Measurements from ENCODE around the gene NKPD1. TPM values are rescaled to one million over a fixed set of nuclear protein-coding genes. Genes with fewer than 3 reads are reported as not detected.
A peak's percentile ranks its signal among the peaks of the same experiment; 100 is the strongest.

Gene NKPD1
- total RNA-seq (2022) (0.64 TPM in 2 replicates), Bru-seq, nascent RNA (percentile 17 among the genes with signal in this experiment), BruChase-seq, experiment 1, labeled RNA remaining after a 6-hour chase (percentile 45 among the genes with signal in this experiment), BruChase-seq, experiment 2, labeled RNA remaining after a 2-hour chase (percentile 36 among the genes with signal in this experiment)
- long read RNA-seq, partial matches to known transcripts = 0 of 5 reads
- long read RNA-seq, other reads (novel, unspliced or antisense) = 5 of 5 reads

DNA sequence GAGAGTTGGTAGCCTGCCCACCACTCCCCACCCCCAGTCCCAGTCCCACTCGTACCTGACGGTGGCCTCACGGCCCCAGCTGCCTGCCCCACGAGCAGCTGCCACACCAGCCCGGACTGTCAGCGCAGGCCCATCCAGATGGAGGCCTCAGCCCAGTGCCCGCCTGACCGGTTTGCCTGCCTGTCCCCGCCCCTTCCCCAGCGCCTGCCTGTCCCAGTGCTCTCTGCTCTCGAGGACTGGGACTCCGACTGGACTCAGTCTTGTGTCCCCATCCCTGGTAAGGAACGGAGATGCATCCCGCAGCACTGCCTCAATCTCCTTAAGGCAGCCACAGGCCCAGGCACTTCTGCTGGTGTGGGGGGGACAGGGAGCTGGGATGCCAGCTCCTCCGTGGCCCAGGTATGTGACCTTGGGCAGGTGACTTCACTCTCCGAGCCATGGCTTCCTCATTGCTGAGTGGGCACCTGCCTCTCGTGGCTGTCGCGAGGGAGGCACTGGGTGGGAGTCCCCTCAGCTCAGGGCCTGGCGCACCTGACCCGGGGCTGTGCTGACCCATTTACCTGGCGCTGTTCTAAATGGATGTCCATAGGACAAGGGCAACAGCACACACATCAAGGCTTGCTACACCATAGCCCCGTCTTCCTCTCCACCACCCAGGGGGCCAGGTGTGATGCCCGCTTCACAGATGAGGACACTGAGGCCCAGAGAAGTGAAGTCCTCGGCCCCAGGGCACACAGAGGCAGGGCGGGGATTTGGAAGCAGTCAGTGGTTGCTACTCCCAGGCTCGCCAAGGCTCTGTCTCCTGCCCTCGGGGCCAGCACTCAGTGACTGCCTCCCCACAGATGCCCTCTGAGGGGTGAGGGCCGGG lies at the start of gene NKPD1:
Gene NKPD1, minus strand, starts transcription at position 113 of the 868 bp plus-strand sequence. CDS start 832 bp downstream, outside the sequence.
- peaks cover 25% of the 10 kb centered on the region for H3K27me3 Mint-ChIP-seq (ENCODE audit: unreplicated experiment)
- TF ChIP-seq, protein P1, sequence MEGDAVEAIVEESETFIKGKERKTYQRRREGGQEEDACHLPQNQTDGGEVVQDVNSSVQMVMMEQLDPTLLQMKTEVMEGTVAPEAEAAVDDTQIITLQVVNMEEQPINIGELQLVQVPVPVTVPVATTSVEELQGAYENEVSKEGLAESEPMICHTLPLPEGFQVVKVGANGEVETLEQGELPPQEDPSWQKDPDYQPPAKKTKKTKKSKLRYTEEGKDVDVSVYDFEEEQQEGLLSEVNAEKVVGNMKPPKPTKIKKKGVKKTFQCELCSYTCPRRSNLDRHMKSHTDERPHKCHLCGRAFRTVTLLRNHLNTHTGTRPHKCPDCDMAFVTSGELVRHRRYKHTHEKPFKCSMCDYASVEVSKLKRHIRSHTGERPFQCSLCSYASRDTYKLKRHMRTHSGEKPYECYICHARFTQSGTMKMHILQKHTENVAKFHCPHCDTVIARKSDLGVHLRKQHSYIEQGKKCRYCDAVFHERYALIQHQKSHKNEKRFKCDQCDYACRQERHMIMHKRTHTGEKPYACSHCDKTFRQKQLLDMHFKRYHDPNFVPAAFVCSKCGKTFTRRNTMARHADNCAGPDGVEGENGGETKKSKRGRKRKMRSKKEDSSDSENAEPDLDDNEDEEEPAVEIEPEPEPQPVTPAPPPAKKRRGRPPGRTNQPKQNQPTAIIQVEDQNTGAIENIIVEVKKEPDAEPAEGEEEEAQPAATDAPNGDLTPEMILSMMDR (IDR thresholded peaks at IDR 0.05; ENCODE audit: unreplicated experiment) = no peak
- peaks cover 64% of the 10 kb centered on the region for H3K36me3 Mint-ChIP-seq (ENCODE audit: insufficient read depth, unreplicated experiment)
- H3K4me1 Mint-ChIP-seq (ENCODE audit: low read depth, unreplicated experiment) = peaks cover 48% of the 10 kb centered on the region
- CTCF ChIA-PET = interaction anchor here (1.1 kb wide), 1 partner anchor 88 kb away, joined by 4 read pairs; no protein-coding TSS in a partner anchor
- BruUV-seq (replicated peaks) = no TSS peak
- H3K27ac Mint-ChIP-seq (ENCODE audit: unreplicated experiment) = peak within 1 kb of the TSS; percentile 3
- intact Hi-C loops (cut with micrococcal nuclease; ENCODE audit: unreplicated experiment) = no loop called here
- no peaks in the 10 kb centered on the region for H3K9me3 Mint-ChIP-seq (ENCODE audit: low read depth, unreplicated experiment)
- H3K4me3 Mint-ChIP-seq (ENCODE audit: low read depth, unreplicated experiment) = peak within 1 kb of the TSS; percentile 36
- DNase-seq = peak; percentile 94

DNA sequence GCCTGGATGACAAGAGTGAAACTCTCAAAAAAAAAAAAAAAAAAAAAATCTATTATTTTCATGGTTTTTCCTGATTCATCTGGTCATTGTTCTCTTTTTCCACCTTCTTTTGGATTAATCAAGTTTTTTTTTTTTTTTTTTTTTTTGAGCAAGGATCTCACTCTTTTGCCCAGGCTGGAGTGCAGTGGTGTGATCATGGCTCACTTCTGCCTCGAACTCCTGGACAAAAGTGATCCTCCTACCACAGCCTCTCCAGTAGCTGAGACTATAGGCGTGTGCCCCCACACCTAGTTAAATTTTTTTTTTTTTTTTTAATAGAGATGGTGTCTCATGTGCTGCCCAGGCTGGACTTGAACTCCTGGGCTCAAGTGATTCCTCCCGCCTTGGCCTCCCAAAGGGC lies 45.5 kb upstream of the NKPD1 start:
- CTCF ChIA-PET = interaction anchor here (0.6 kb wide), 1 partner anchor 40 kb away, joined by 5 read pairs; no protein-coding TSS in a partner anchor
- no TSS peak for BruUV-seq (replicated peaks)
- TF ChIP-seq, protein P1 (IDR thresholded peaks at IDR 0.05; ENCODE audit: unreplicated experiment) = no peak
- Mint-ChIP-seq H3K4me3 (ENCODE audit: low read depth, unreplicated experiment) (no peak overlapping the region), H3K27me3 (ENCODE audit: unreplicated experiment) (no peaks in the 10 kb centered on the region), H3K9me3 (ENCODE audit: low read depth, unreplicated experiment) (no peaks in the 10 kb centered on the region), H3K4me1 (ENCODE audit: low read depth, unreplicated experiment) (peaks cover 22% of the 10 kb centered on the region), H3K36me3 (ENCODE audit: insufficient read depth, unreplicated experiment) (peaks cover 1% of the 10 kb centered on the region), H3K27ac (ENCODE audit: unreplicated experiment) (no peak overlapping the region)
- intact Hi-C loops (cut with micrococcal nuclease; ENCODE audit: unreplicated experiment) = no loop called here
- no peak for DNase-seq

DNA sequence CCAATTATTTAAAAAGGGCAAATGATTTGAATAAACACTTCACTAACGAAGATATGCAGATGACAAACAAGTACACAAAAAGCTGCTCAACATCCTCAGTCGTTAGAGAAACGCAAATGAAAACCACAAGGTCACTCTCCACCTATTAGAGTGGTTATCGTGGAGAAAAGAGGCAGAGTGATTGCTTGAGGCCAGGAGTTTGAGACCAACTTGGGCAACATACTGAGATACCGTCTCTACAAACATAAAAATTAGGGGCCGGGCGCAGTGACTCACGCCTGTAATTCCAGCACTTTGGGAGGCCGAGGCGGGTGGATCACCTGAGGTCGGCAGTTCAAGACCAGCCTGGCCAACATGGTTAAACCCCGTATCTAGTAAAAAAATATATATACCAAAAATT lies 45.0 kb upstream of the NKPD1 start:
- Mint-ChIP-seq H3K9me3 (ENCODE audit: low read depth, unreplicated experiment) (no peaks in the 10 kb centered on the region), H3K4me1 (ENCODE audit: low read depth, unreplicated experiment) (peaks cover 16% of the 10 kb centered on the region), H3K4me3 (ENCODE audit: low read depth, unreplicated experiment) (no peak overlapping the region), H3K36me3 (ENCODE audit: insufficient read depth, unreplicated experiment) (no peaks in the 10 kb centered on the region), H3K27me3 (ENCODE audit: unreplicated experiment) (no peaks in the 10 kb centered on the region), H3K27ac (ENCODE audit: unreplicated experiment) (no peak overlapping the region)
- no TSS peak for BruUV-seq (replicated peaks)
- intact Hi-C loops (cut with micrococcal nuclease; ENCODE audit: unreplicated experiment) = no loop called here
- CTCF ChIA-PET = interaction anchor here (0.6 kb wide), 1 partner anchor 40 kb away, joined by 5 read pairs; no protein-coding TSS in a partner anchor
- no peak for DNase-seq
- TF ChIP-seq, protein P1 (IDR thresholded peaks at IDR 0.05; ENCODE audit: unreplicated experiment) = no peak

DNA sequence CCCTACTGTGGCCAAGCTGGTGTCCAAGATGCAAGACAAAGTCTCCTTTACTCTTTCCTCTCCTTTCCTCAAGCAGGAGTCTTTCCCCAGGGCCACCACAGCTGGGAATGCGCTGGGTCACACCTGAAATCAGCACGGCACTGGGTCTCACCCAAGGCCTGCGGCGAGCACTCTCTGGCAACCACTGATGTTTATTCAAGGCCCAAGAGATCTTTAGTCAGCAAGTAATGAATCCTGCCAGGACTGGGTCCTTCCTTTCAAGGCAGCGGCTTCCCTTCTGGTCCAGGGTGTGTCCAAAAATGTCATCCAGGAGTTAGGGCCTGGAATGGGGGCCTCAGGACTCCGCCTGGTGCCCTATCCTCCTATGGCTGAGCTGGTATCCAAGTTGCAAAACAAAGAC lies 41.9 kb upstream of the NKPD1 start:
- CTCF ChIA-PET = no interaction called here
- no peak for DNase-seq
- no peak overlapping the region for H3K27ac Mint-ChIP-seq (ENCODE audit: unreplicated experiment)

More for the DNA sequence above, 41.9 kb upstream of the NKPD1 start:
- BruUV-seq (replicated peaks) = no TSS peak
- no peaks in the 10 kb centered on the region for H3K9me3 Mint-ChIP-seq (ENCODE audit: low read depth, unreplicated experiment)
- intact Hi-C loops (cut with micrococcal nuclease; ENCODE audit: unreplicated experiment) = no loop called here
- peaks cover 31% of the 10 kb centered on the region for H3K27me3 Mint-ChIP-seq (ENCODE audit: unreplicated experiment)
- no peak overlapping the region for H3K4me3 Mint-ChIP-seq (ENCODE audit: low read depth, unreplicated experiment)
- no peaks in the 10 kb centered on the region for H3K4me1 Mint-ChIP-seq (ENCODE audit: low read depth, unreplicated experiment)
- no peaks in the 10 kb centered on the region for H3K36me3 Mint-ChIP-seq (ENCODE audit: insufficient read depth, unreplicated experiment)
- TF ChIP-seq, protein P1 (IDR thresholded peaks at IDR 0.05; ENCODE audit: unreplicated experiment) = no peak

Measured in Calu3 (cell line).